Endothelial cell of umbilical vein (primary cell): Measurements from ENCODE around the gene TTLL12. TPM values are rescaled to one million over a fixed set of nuclear protein-coding genes. Genes with fewer than 3 reads are reported as not detected.

Experiments
- BruUV-seq: library from RNA; stranded (reverse); fragments of 400-500 nt; replicated peaks from 2 replicates; lab custom pipeline; 2021; lab: Mats Ljungman, UMichigan
- CTCF ChIA-PET: fragments of 300-600, 350-600 bp; sonication (Branson Sonifier 250); formaldehyde crosslinking; loops from one replicate; lab custom pipeline; 2021; ENCODE audit warnings: antibody characterized with exemption, inconsistent platforms; lab: Charles Lee
- POLR2A ChIA-PET: fragments of 300-600, 350-600 bp; sonication (Branson Sonifier 250); formaldehyde crosslinking; loops from one replicate; lab custom pipeline; 2021; ENCODE audit warnings: antibody characterized with exemption, inconsistent platforms; lab: Charles Lee
- DNase-seq: peaks from one replicate; pipeline ENCODE4 v3.0.0-alpha.2; 2011; ENCODE audit warnings: low read depth, low spot score
- FAIRE-seq: peaks from 2 replicates; lab custom pipeline; 2011; peaks lifted over from hg19 to GRCh38; lab: Jason Lieb, UNC
- H2AFZ ChIP-seq: 2 replicates; pipeline ENCODE4 v1.6.0; 2012; ENCODE audit warnings: low read depth, low read length, control low read depth, inconsistent platforms
- H3K27ac ChIP-seq: 2 replicates; pipeline ENCODE4 v1.5.1; 2011; ENCODE audit warnings: low read depth, mild to moderate bottlenecking, control low read depth, low read length, moderate library complexity; ENCODE audit not compliant: insufficient read depth
- H3K27me3 ChIP-seq, 2 experiments: 2 replicates each; pipeline versions ENCODE4 v1.6.0 to v1.6.1; 2011; ENCODE audit warnings: low read length in 2 of 2, mixed read lengths in 1 of 2; ENCODE audit not compliant: control insufficient read depth in 2 of 2, insufficient read depth in 2 of 2
- H3K36me3 ChIP-seq, 2 experiments: 2 replicates in 1 of 2; 3 replicates in 1 of 2; pipeline ENCODE4 v1.5.1; 2011; ENCODE audit warnings: low read length in 2 of 2, mild to moderate bottlenecking in 1 of 2, moderate library complexity in 1 of 2; ENCODE audit not compliant: control insufficient read depth in 2 of 2, insufficient read depth in 2 of 2; ENCODE audit errors: extremely low read depth in 1 of 2
- H3K4me1 ChIP-seq: 3 replicates; pipeline ENCODE4 v1.5.1; 2011; ENCODE audit warnings: mild to moderate bottlenecking, low read length; ENCODE audit not compliant: control insufficient read depth, insufficient read depth; ENCODE audit errors: extremely low read depth
- H3K4me2 ChIP-seq: 2 replicates; pipeline ENCODE4 v1.6.1; 2011; ENCODE audit warnings: low read length, control low read depth, mixed read lengths; ENCODE audit not compliant: insufficient read depth
- H3K4me3 ChIP-seq, 3 experiments: fragments of 200-600 bp in 1 of 3; sonication (generic), shearing (Covaris generic) in 1 of 3; replicated peaks in 1 of 3; 2 replicates each; pipeline ENCODE4 v1.5.1; 2011 to 2016; ENCODE audit warnings: control low read depth in 3 of 3, low read length in 3 of 3, mild to moderate bottlenecking in 2 of 3, inconsistent platforms in 1 of 3, low read depth in 1 of 3, moderate library complexity in 1 of 3; ENCODE audit not compliant: insufficient read depth in 1 of 3
- H3K79me2 ChIP-seq: 2 replicates; pipeline ENCODE4 v1.6.0; 2012; ENCODE audit warnings: low read length, inconsistent platforms; ENCODE audit not compliant: control insufficient read depth, insufficient read depth
- H3K9ac ChIP-seq: replicated peaks from 2 replicates; pipeline ENCODE3; 2011; ENCODE audit warnings: low read length, control low read depth; ENCODE audit not compliant: insufficient read depth; ENCODE audit errors: extremely low read depth
- H3K9me1 ChIP-seq: replicated peaks from 3 replicates; pipeline ENCODE4 v1.6.0; 2011; ENCODE audit warnings: mild to moderate bottlenecking, low read length; ENCODE audit not compliant: control insufficient read depth, insufficient read depth; ENCODE audit errors: extremely low read depth
- H3K9me3 ChIP-seq: replicated peaks from 2 replicates; pipeline ENCODE4 v1.5.1; 2012; ENCODE audit warnings: low read length, inconsistent platforms; ENCODE audit not compliant: control insufficient read depth, insufficient read depth
- H4K20me1 ChIP-seq: replicated peaks from 2 replicates; pipeline ENCODE3; 2011; ENCODE audit warnings: mild to moderate bottlenecking, low read length; ENCODE audit not compliant: control insufficient read depth, insufficient read depth; ENCODE audit errors: extremely low read depth
- EZH2 ChIP-seq: IDR thresholded peaks from 2 replicates; pipeline ENCODE4 v1.6.1; 2012; ENCODE audit warnings: borderline replicate concordance, low read depth, mild to moderate bottlenecking, moderate library complexity, low read length, inconsistent platforms; ENCODE audit not compliant: severe bottlenecking
- FOS ChIP-seq: IDR thresholded peaks from 2 replicates; pipeline ENCODE4 v1.6.1; 2011; ENCODE audit warnings: mild to moderate bottlenecking, low read length, moderate library complexity, borderline replicate concordance; ENCODE audit not compliant: insufficient read depth
- GATA2 ChIP-seq: IDR thresholded peaks from 2 replicates; pipeline ENCODE4 v1.7.0; 2011; ENCODE audit warnings: low read depth, mild to moderate bottlenecking, moderate library complexity, mixed read lengths, low read length; ENCODE audit not compliant: insufficient read length, insufficient read depth
- JUN ChIP-seq: IDR thresholded peaks from 2 replicates; pipeline ENCODE4 v1.6.1; 2011; ENCODE audit warnings: borderline replicate concordance, low read depth; ENCODE audit not compliant: insufficient read length, insufficient read depth
- MYC ChIP-seq: IDR thresholded peaks from one replicate; pipeline ENCODE4 v1.6.1; 2011; ENCODE audit warnings: mild to moderate bottlenecking, low read depth, low read length
- POLR2A ChIP-seq: IDR thresholded peaks from 2 replicates; pipeline ENCODE4 v1.6.1; 2012; ENCODE audit warnings: low read depth, mild to moderate bottlenecking, control low read depth, low read length
- POLR2AphosphoS5 ChIP-seq: IDR thresholded peaks from 2 replicates; pipeline ENCODE4 v1.6.1; 2012; ENCODE audit warnings: low read depth, mild to moderate bottlenecking, control low read depth, low read length, moderate library complexity; ENCODE audit not compliant: insufficient read depth
- dilution Hi-C: fragments of 300-500 bp; cut with MboI; formaldehyde crosslinking; loops from one replicate; pipeline ENCODE4 v1.15.0; 2019; ENCODE audit warnings: low sequenced_read_pairs; ENCODE audit not compliant: extremely low pct_ligation_motif_present
- intact Hi-C: fragments of 100-400 bp; cut with micrococcal nuclease; formaldehyde crosslinking; loops from one replicate; pipeline ENCODE4 v1.10.0; 2022
- polyA plus RNA-seq, 4 experiments: library from polyadenylated mRNA; depleted of rRNA in 3 of 4; stranded (reverse) in 3 of 4; unstranded in 1 of 4; fragments of >200 nt; gene quantifications; 2 replicates each; pipeline versions ENCODE4 v1.2.1 to v1.2.3, GENCODE V29; 2011 to 2012; ENCODE audit warnings: missing spikeins in 1 of 4
- total RNA-seq: library from RNA; stranded (reverse); gene quantifications from 2 replicates; pipeline ENCODE4 v1.2.3, GENCODE V29; 2021
- TF ChIP-seq, protein P1 (sequence below): IDR thresholded peaks from 2 replicates; pipeline ENCODE4 v1.6.1; 2011; ENCODE audit not compliant: insufficient read depth, insufficient read length
- TF ChIP-seq, protein P2 (sequence below), 2 donors: IDR thresholded peaks; 1 replicate in 1 of 2; 2 replicates in 1 of 2; pipeline ENCODE4 v1.5.1; 2011; ENCODE audit warnings: low read length in 2 of 2, mild to moderate bottlenecking in 2 of 2, moderate library complexity in 2 of 2, control low read depth in 1 of 2, inconsistent platforms in 1 of 2, low read depth in 1 of 2; ENCODE audit not compliant: insufficient read depth in 1 of 2; ENCODE audit errors: extremely low read depth in 1 of 2

Gene TTLL12
- total and polyA plus RNA-seq, 2 donors (not counting 3 experiments of a cell fraction or from before 2014, with no cell fraction given) = 26.2 to 36.5 TPM

DNA sequence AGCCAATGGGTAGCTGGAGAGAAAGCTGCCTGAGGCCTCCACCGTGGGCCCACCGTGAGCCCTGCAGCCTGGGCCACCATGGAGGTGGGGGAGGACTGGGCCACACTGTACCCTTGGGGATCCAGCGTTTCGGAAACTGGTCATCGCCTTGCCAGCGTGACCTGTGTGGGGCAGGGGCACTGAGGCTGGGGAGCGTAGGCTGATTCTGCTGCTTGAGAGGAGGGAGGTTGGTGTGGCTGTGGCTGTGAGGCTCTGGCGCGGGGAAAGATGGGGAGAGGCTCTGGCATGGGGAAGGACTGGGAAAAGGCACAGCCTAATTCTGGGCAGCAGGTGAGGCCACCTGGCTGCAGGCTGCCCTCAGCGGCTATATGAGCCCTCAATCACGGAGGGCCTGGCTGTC is 12.6 kb upstream of the TTLL12 start:
- H3K27me3 ChIP-seq = peaks cover 4 to 11% of the 10 kb centered on the region in 2 experiments
- H3K9me1 ChIP-seq = no peaks in the 10 kb centered on the region
- TF ChIP-seq, protein P1, sequence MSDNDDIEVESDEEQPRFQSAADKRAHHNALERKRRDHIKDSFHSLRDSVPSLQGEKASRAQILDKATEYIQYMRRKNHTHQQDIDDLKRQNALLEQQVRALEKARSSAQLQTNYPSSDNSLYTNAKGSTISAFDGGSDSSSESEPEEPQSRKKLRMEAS = no peak
- TF ChIP-seq JUN = no peak
- TF ChIP-seq, protein P2, sequence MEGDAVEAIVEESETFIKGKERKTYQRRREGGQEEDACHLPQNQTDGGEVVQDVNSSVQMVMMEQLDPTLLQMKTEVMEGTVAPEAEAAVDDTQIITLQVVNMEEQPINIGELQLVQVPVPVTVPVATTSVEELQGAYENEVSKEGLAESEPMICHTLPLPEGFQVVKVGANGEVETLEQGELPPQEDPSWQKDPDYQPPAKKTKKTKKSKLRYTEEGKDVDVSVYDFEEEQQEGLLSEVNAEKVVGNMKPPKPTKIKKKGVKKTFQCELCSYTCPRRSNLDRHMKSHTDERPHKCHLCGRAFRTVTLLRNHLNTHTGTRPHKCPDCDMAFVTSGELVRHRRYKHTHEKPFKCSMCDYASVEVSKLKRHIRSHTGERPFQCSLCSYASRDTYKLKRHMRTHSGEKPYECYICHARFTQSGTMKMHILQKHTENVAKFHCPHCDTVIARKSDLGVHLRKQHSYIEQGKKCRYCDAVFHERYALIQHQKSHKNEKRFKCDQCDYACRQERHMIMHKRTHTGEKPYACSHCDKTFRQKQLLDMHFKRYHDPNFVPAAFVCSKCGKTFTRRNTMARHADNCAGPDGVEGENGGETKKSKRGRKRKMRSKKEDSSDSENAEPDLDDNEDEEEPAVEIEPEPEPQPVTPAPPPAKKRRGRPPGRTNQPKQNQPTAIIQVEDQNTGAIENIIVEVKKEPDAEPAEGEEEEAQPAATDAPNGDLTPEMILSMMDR (IDR thresholded peaks at IDR 0.05; ENCODE audit: extremely low read depth in 1 of 2, insufficient read depth in 1 of 2, low read depth in 1 of 2, low read length in 2 of 2) = no peak
- no peaks in the 10 kb centered on the region for H4K20me1 ChIP-seq
- H3K4me3 ChIP-seq = no peak overlapping the region
- FAIRE-seq (no peak), DNase-seq (no peak)
- intact Hi-C loops (no loop called here), dilution Hi-C loops (no loop called here)
- no peak overlapping the region for H3K4me2 ChIP-seq
- no peak overlapping the region for H2AFZ ChIP-seq
- POLR2A ChIA-PET = no interaction called here
- H3K36me3 ChIP-seq = no peaks in the 10 kb centered on the region
- H3K9me3 ChIP-seq = no peaks in the 10 kb centered on the region
- CTCF ChIA-PET = interaction anchor here (1.8 kb wide), 1 partner anchor 12 kb away, joined by 7 read pairs; the partner anchor contains the start of gene TTLL12
- no peak overlapping the region for H3K9ac ChIP-seq
- no peak overlapping the region for H3K27ac ChIP-seq
- no peaks in the 10 kb centered on the region for H3K79me2 ChIP-seq
- no peaks in the 10 kb centered on the region for H3K4me1 ChIP-seq
- BruUV-seq = no TSS peak

DNA sequence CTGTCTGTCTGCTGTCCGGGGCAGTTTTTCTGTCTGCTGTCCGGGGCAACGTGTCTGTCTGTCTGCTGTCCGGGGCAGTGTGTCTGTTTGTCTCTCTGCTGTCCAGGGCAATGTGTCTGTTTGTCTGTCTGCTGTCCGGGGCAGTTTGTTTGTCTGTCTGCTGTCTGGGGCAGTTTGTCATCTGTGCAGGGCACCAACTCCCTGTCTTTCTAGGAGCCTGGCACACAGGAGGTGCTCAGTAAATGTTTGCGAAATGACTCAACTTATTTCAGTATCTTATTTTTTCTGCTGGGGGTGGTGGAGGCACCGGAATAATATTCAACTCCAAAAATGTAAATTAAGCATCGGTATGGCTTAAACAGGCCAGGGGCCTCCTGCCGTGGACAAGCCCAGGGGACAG is 12.0 kb upstream of the TTLL12 start:
- CTCF ChIA-PET = interaction anchor here (1.6 kb wide), 1 partner anchor 16 kb away, joined by 3 read pairs; no protein-coding TSS in a partner anchor
- Histone ChIP-seq H3K9me3 (no peaks in the 10 kb centered on the region), H4K20me1 (no peaks in the 10 kb centered on the region), H2AFZ (no peak overlapping the region), H3K27me3 (peaks cover 4 to 11% of the 10 kb centered on the region in 2 experiments), H3K4me2 (no peak overlapping the region), H3K9me1 (no peaks in the 10 kb centered on the region), H3K79me2 (no peaks in the 10 kb centered on the region), H3K9ac (no peak overlapping the region), H3K4me3 (no peak overlapping the region), H3K4me1 (no peaks in the 10 kb centered on the region), H3K27ac (no peak overlapping the region), H3K36me3 (no peaks in the 10 kb centered on the region)
- intact Hi-C loops (no loop called here), dilution Hi-C loops (no loop called here)
- TF ChIP-seq GATA2 (no peak), EZH2 (no peak), POLR2A (no peak), FOS (no peak), POLR2AphosphoS5 (no peak), JUN (no peak), MYC (no peak)
- TF ChIP-seq, protein P2 (IDR thresholded peaks at IDR 0.05; ENCODE audit: extremely low read depth in 1 of 2, insufficient read depth in 1 of 2, low read depth in 1 of 2, low read length in 2 of 2) = no peak
- POLR2A ChIA-PET = no interaction called here
- DNase-seq (no peak), FAIRE-seq (no peak)
- no TSS peak for BruUV-seq
